ENCODE measurements around the gene ECHS1.
"Not testable (repeated sequence)": the region's sequence is repeated elsewhere in the genome, so short reads cannot be mapped to it uniquely, and the experiment has no call there.

ECHS1 gene

DNA sequence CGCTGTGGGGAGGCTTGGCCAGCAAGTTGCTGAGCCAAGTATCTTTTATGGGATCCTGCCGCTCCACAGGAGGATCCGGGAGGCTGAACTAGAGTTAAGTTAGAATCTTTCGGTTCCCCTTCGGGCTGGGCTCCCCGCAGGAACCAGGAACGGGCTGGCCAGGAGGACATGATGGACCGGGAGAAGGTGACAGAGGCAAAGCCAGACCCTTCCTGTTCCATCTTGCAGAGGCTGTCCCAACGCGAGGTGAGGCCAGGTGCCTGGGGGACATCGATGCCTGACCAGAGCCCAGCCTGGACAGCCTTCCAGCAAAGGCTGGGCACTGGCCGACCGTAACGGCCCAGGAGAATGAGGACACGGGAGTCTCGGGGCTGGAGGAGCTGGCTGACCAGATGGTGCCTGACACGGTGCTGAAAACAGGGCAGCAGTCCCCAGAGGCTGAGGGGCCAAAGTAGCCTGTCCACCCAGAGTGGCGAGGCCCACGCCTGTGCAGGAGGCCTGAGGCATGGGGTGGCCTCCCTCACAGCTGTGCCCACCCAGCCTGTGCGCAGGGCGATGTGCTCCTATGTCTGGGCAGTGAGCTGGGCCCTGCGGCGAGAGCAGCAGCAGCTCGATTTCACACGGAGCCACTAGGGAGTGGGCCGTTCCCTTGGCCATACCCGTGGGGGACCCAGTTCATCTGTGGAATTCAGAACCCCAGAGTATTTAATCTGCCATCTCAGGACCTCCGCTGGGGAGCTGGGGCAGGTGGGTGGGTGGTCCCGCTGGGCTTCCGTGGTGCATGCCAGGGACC lies 4.1 kb upstream of the ECHS1 start:
- DNase-seq = no peak

DNA sequence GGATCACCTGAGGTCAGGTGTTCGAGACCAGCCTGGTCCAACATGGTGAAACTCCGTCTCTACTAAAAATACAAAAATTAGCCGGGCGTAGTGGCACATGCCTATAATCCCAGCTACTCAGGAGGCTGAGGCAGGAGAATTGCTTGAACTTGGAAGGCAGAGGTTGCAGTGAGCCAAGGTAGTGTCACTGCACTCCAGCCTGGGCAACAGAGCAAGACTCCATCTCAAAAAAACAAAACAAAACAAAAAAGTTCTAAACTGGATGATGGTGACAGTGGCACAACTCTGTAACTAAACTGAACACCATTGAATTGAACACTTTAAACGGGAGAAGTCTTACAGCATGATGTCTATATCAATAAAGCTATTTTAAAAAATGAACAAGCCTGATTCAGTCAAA lies 3.0 kb upstream of the ECHS1 start:
- not testable (repeated sequence) for DNase-seq

GRCh38 chr10:133375357-133376115 lies 2.4 kb upstream of the ECHS1 start:
- DNase-seq = no peak

DNA sequence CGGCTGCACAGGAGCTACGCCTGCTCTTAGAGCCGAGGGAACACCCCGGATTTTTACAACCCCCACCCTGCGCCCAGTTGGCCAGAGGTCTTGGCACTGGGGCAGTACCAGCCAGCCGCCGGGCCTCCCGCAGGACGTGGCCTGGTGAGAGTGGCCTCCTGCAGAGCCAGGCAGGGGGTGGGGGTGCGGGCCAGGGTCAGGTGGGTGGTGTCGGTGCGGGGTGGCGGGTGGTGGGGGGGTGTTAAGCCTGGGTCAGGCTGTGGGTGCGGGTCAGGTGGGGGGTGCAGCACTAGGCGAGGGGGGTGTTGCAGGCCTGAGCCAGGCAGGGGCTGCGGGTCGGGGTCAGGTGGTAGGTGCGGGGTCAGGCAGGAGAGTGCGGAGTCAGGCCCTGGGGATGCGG lies 647 bp downstream of the ECHS1 start:
- DNase-seq = no peak

DNA sequence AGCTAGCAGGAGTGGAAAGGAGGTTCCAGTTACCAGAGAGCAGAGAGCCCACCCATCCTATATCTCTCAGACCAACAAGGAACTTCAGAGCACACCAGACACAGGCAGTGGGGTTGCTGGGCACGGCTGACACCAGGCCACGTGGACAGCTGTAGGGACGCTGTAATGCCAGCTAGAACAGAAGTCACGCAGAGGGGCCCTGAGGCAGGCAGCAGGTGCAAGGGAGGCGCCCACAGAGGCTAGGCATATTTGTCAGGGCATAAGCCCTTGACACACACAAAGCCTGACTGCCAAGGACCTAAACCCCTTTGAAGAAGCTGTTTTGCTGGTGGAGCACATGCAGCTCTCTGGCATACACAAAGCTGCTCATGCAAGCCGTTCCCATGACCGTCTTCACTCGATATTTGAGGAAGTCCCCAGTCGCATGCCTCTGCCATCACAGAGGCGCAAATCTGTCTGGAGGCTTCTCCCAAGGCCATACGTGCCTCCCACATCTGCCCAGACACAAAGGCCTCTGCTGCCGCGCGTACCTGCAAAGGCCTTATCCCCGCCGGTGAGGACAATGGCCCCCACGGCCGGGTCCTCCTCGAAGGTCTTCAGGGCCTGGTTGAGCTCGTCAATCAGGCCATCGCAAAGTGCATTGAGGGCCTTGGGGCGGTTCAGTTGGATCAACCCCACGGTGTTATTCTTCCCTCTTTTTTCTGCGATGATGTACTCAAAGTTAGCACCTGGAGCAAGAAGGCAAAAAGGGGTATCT lies 2.9 kb downstream of the ECHS1 start:
- no peak for DNase-seq

DNA sequence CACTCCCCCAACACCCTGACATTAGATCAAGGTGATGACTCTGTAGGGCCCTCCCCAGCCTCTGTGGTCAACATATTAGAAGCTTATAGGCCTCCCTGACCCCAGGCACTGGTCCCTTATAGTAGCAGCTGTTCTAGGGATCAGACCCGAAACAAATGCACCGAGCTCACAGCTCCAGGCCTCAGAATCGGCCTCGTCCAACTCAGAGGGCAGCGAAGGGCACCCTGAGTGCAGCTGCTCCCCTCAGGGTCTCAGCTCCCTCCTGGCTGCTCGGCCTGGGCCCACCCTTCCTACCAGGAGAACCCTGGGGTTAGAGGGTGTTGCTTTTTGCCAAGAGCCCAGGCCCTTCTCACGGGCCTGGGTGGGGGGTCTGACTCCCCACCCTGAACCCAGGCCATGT lies 5.0 kb downstream of the ECHS1 start:
- DNase-seq = no peak

- not testable (repeated sequence) for DNase-seq
These were observed 5.7 kb downstream of the ECHS1 start for GRCh38 chr10:133367461-133367860.

DNA sequence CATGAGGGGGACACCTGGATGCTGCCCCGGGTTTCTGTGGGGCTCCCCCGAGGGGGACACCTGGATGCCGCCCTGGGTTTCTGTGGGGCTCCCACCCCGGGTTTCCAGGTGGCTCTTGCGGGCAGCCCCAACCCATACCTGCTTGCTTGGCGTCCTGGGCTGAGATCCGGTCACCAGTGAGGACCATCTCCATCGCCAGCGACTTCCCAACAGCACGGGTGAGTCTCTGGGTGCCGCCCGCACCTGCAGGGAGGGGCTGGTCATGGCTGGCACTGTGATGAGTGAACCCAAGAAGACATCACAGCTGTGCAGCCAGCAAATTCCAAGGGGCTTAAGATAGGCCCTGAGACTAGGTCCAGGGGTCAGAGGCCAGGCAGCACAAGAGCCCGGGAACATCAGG lies 6.4 kb downstream of the ECHS1 start:
- no peak for DNase-seq

DNA sequence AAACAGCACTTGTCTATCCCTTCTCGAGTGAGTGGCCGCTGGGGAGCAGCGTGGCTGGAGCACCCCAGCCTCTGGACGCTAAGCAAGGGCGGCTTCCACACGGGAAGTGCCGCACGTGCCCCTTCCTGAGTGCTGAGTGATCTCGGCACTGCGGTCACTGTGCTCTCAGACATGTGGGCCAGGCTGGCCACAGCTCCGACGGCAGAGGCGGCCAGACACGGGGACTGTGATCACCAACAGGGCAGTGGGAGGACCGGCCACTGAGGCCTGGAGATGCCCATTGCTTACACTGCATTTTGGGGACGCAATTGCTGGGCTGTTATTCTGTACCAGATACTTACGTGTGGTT lies 7.0 kb downstream of the ECHS1 start:
- no peak for DNase-seq

- no peak for DNase-seq
These were observed 7.6 kb downstream of the ECHS1 start for GRCh38 chr10:133365461-133366129.

DNA sequence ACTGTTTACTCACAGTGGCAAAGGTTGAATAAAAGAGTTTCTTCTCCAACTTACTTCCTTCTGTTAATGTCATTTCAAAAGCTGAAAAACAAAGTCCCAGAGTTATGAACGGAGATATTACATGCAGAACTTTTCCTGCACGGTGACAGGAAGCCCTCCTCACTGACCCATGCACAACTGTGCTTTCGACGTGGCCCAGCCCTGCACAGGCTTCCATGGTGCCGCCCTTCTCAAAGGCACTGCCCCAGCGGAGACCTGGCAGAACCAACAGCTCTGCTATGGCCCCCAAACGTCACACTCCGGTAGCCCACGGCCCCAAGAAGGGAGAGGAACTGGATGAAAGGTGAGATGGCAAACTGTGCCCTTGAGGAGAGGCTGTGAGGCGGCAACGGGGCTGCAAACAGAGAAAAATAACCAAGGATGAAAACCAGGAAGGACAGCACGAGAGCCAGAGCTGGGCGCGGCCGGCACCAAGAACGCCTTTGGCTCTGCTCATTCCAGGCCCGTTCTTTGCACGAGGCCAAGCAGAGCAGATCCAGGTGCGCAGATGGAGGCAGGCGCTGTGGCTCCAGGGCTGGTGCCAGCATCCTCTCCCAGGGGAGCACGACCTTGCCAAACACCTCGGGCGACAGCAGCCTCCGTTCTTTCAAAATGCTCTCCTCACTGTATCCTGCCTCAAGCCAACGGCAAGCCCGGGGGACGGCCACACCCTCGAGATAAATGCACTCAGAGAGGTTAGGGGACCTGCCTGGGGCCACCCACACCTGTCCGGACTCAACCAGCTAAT lies 8.3 kb downstream of the ECHS1 start:
- no peak for DNase-seq

- no peak for DNase-seq
These were observed 10.3 kb downstream of the ECHS1 start for GRCh38 chr10:133362846-133363245.

GRCh38 chr10:133361773-133362441 lies 11.2 kb downstream of the ECHS1 start:
- no peak for DNase-seq

- no peak for DNase-seq
These were observed 11.9 kb downstream of the ECHS1 start for GRCh38 chr10:133361227-133361626.

- no peak for DNase-seq
These were observed 13.1 kb downstream of the ECHS1 start for GRCh38 chr10:133359972-133360610.

GRCh38 chr10:133359554-133359971 lies 13.6 kb downstream of the ECHS1 start:
- DNase-seq = no peak

GRCh38 chr10:133358925-133359310 lies 14.2 kb downstream of the ECHS1 start:
- no peak for DNase-seq

DNA sequence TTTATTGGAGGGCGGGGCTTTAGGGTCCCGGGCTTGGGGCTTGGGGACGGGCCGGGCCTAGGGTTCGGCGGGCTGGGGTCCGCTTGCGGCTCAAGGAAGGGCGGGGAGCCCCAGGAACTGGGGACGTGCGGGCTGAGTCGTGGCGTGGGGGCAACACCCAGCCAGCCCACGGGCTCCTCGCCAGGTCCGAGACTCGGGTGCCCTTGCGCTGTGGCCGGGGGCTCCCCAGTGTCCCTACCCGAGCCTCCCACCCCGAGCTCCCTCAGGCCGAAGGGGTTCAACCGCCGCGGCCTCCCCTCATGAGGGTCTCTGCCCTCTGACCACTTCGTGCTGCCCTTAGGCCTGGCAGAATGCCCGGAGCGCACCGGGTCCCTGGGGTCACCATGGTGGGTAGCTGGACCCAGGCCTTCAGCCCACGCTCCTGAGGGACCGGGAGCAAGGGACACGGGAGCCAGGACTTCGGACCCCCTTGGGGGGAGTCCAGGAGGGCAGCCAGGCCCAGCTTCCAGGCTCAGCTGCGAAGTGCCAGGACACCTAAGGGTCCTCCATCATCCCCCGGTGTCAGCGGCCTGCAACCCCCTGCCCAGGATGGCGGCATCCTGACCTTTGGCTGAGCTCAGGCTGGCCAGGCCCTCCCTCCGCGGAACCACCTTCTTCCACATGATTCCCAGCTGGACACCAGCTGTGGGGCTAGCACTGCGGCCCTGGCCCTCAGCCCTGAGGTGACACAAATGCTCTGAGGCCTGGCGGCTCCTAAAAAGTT lies 14.8 kb downstream of the ECHS1 start:
- DNase-seq = no peak

DNA sequence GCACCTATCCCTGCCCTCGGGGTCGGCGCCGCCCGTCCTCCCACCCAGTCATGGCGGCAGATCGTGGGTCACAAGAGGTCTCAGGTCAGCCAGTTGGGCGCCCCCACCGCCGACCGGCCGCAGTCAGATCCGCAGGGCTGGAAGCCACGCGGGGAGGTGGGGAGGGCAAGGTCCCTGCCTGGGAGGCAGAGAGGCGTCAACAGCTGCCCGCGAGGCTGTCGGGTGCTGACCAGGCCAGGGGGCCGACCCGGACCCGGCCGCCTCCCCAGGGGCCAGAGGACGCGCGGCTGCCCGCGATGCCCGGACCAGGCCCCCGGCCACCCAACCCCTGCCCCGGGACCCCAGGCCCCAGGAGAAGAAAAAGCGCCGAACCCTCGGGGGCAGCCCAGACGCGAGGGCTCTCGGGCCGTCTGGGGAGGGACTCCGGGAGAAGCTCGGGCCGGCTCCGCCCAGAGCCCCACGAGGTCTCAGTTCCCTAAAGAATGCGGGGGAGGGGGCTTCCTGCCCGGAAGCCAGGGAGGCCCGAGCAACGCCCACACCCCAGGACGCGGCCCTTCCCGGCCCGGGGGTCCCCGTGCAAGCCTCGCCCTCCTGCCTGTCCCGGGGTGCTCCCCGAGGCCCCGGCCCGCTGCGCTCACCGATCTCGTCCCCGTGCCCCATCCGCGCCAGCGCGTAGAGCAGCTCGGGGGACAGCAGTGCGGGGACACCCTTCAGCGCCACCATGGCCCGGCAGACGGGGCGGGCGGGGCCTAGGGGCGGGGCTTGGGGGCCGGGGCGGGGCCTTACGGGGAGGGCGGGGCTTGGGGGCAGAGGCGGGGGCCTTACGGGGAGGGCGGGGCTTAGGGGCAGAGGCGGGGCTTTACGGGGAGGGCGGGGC lies 15.6 kb downstream of the ECHS1 start, which contains the start of gene FUOM:
TSS of gene FUOM (minus strand) at position 735 of the 877 bp plus-strand sequence. CDS start at position 723, 12 bp downstream.
- peak; percentile 72 for DNase-seq
